ENCODE data around the gene SLC19A1. TPM values are rescaled to one million over a fixed set of nuclear protein-coding genes. Genes with fewer than 3 reads are reported as not detected.

SLC19A1 gene
- total RNA-seq, 4 donors from 2014 or later: 1.5 to 8.6 (median 5.3) TPM

- no peak for ATAC-seq
- peaks cover 0 to 31% of the 10 kb centered on the region in 2 donors for H3K36me3 ChIP-seq
- H3K4me1 ChIP-seq: no peaks in the 10 kb centered on the region
- no peak overlapping the region for H3K27ac ChIP-seq
- TF ChIP-seq POLR2AphosphoS5 (IDR thresholded peaks at IDR 0.05) (no peak), CTCF (IDR thresholded peaks at IDR 0.05) (no peak), POLR2A (IDR thresholded peaks at IDR 0.05) (no peak), EP300 (IDR thresholded peaks at IDR 0.05) (no peak)
- 88% methylated on average over 3 of the region's 15 CpGs for WGBS, 2 donors (ENCODE audit: low coverage in 1 of 2)
- H3K4me3 ChIP-seq: no peak overlapping the region
- H3K27me3 ChIP-seq: no peaks in the 10 kb centered on the region
- H3K9me3 ChIP-seq: peaks cover 0 to 50% (median 0%) of the 10 kb centered on the region in 3 donors
Observed at GRCh38 chr21:45517249-45518065, 24.8 kb downstream of the SLC19A1 start.

- Histone ChIP-seq H3K36me3 (peaks cover 0 to 34% of the 10 kb centered on the region in 2 donors), H3K4me1 (no peaks in the 10 kb centered on the region), H3K27me3 (no peaks in the 10 kb centered on the region), H3K27ac (no peak overlapping the region), H3K9me3 (peaks cover 0 to 42% (median 0%) of the 10 kb centered on the region in 3 donors), H3K4me3 (no peak overlapping the region)
- 100% methylated on average over 1 of the region's 14 CpGs; no CpG with 5 or more reads in 1 of the 2 donors for WGBS, 2 donors (ENCODE audit: low coverage in 1 of 2)
- TF ChIP-seq EP300 (IDR thresholded peaks at IDR 0.05): no peak
- TF ChIP-seq CTCF (IDR thresholded peaks at IDR 0.05): no peak
- no peak for TF ChIP-seq POLR2AphosphoS5 (IDR thresholded peaks at IDR 0.05)
- no peak for ATAC-seq
Observed at GRCh38 chr21:45516671-45517151, 25.5 kb downstream of the SLC19A1 start.

DNA sequence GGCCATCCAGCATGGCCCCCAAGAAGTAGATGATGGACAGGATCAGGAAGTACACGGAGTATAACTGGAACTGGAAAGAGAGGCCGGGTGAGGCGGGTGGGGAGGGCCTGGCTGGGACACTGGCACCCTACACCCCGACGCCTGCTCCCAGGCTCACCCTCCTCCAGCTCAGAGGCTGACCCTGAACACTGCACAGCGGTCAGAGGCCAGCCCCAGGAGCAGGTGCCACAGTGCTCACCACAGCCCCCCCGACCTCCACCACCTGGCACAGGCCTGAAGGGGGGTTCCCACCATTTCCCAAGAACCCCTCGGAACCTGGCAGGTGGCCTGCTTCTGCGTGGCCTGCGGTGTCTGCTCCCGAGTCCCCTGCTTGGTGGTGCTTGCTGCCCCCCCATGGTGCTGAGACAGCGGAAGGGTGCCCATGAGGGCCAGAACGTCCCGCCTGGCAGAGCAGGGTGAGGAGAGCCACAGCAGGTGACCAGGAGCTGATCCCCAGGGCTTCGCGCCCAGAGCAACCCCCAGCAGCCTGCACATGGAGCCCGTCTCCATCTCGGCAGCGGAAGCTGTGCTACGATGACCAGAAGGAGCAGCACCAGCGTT is 26.1 kb downstream of the SLC19A1 start:
- TF ChIP-seq POLR2A (IDR thresholded peaks at IDR 0.05) (no peak), CTCF (IDR thresholded peaks at IDR 0.05) (no peak), POLR2AphosphoS5 (IDR thresholded peaks at IDR 0.05) (no peak), EP300 (IDR thresholded peaks at IDR 0.05) (no peak)
- ATAC-seq: no peak
- Histone ChIP-seq H3K9me3 (peaks cover 0 to 37% (median 0%) of the 10 kb centered on the region in 3 donors), H3K27ac (no peak overlapping the region), H3K4me1 (no peaks in the 10 kb centered on the region), H3K27me3 (no peaks in the 10 kb centered on the region), H3K36me3 (peaks cover 0 to 39% of the 10 kb centered on the region in 2 donors), H3K4me3 (no peak overlapping the region)
- WGBS, 2 donors (ENCODE audit: low coverage in 1 of 2): no CpG with 5 or more reads among the region's 21 CpGs

GRCh38 chr21:45515241-45516061 is 26.8 kb downstream of the SLC19A1 start:
- WGBS, 2 donors (ENCODE audit: low coverage in 1 of 2): no CpG with 5 or more reads among the region's 31 CpGs
- no peaks in the 10 kb centered on the region for H3K27me3 ChIP-seq

More at GRCh38 chr21:45515241-45516061, 26.8 kb downstream of the SLC19A1 start:
- peaks cover 0 to 29% (median 0%) of the 10 kb centered on the region in 3 donors for H3K9me3 ChIP-seq
- ATAC-seq: no peak
- H3K27ac ChIP-seq: no peak overlapping the region
- no peak overlapping the region for H3K4me3 ChIP-seq
- no peaks in the 10 kb centered on the region for H3K4me1 ChIP-seq
- no peak for TF ChIP-seq POLR2A (IDR thresholded peaks at IDR 0.05)
- TF ChIP-seq POLR2AphosphoS5 (IDR thresholded peaks at IDR 0.05): no peak
- TF ChIP-seq EP300 (IDR thresholded peaks at IDR 0.05): no peak
- no peak for TF ChIP-seq CTCF (IDR thresholded peaks at IDR 0.05)
- H3K36me3 ChIP-seq: peaks cover 0 to 41% of the 10 kb centered on the region in 2 donors
